GM12878 (cell line): ENCODE data around the gene TP63. TPM values are rescaled to one million over a fixed set of nuclear protein-coding genes. Genes with fewer than 3 reads are reported as not detected.

ENCODE experiments used
- ATAC-seq: fragments of 200-7000 bp; cut with Tn5 transposase; 3 replicates; pipeline ENCODE4 v1.9.1; 2020; ENCODE audit warnings: mild to moderate bottlenecking, moderate library complexity
- BruUV-seq: library from RNA; stranded (reverse); fragments of 400-500 nt; replicated peaks from 2 replicates; lab custom pipeline; 2021; lab: Mats Ljungman, UMichigan
- CTCF ChIA-PET: fragments of 300-600 bp; sonication (Branson Sonifier 250); formaldehyde crosslinking; extraction: SDS; loops from one replicate; lab custom pipeline; 2021; ENCODE audit warnings: inconsistent platforms; lab: Yijun Ruan, JAX
- POLR2A ChIA-PET: fragments of 350-600 bp; formaldehyde crosslinking; extraction: SDS; loops from one replicate; lab custom pipeline; 2021; ENCODE audit warnings: inconsistent platforms; lab: Charles Lee
- RAD21 ChIA-PET: fragments of 300-600 bp; sonication (Branson Sonifier 250); formaldehyde crosslinking; loops from one replicate; lab custom pipeline; 2023; ENCODE audit warnings: antibody characterized with exemption; ENCODE audit not compliant: unreplicated experiment; lab: Charles Lee
- SMC1A ChIA-PET: fragments of 300-600 bp; sonication (Branson Sonifier 250); formaldehyde crosslinking; loops from one replicate; lab custom pipeline; 2023; ENCODE audit not compliant: unreplicated experiment, uncharacterized antibody; lab: Charles Lee
- DNase-seq: peaks from one replicate; pipeline ENCODE4 v3.0.0-alpha.2; 2011; ENCODE audit warnings: low read depth, low spot score
- FAIRE-seq: peaks from 3 replicates; lab custom pipeline; 2011; peaks lifted over from hg19 to GRCh38; lab: Jason Lieb, UNC
- H2AFZ ChIP-seq: 2 replicates; pipeline ENCODE4 v1.6.0; 2011; ENCODE audit warnings: low read depth, low read length, control low read depth; ENCODE audit not compliant: control insufficient read depth
- H3K27ac ChIP-seq: 2 replicates; pipeline ENCODE4 v1.5.1; 2011; ENCODE audit warnings: control low read depth; ENCODE audit not compliant: control insufficient read depth, insufficient read depth
- H3K27me3 ChIP-seq, 2 experiments: replicated peaks in 1 of 2; 2 replicates each; pipeline versions ENCODE4 v1.6.0 to v1.6.1; 2011; ENCODE audit warnings: low read length in 1 of 2; ENCODE audit not compliant: control insufficient read depth in 2 of 2, insufficient read depth in 2 of 2
- H3K36me3 ChIP-seq, 2 experiments: 2 replicates each; pipeline ENCODE4 v1.5.1; 2011; ENCODE audit warnings: low read length in 1 of 2; ENCODE audit not compliant: control insufficient read depth in 2 of 2, insufficient read depth in 2 of 2
- H3K4me1 ChIP-seq: 2 replicates; pipeline ENCODE4 v1.6.1; 2011; ENCODE audit warnings: mild to moderate bottlenecking, low read length, moderate library complexity, mixed read lengths; ENCODE audit not compliant: control insufficient read depth, insufficient read depth
- H3K4me2 ChIP-seq: 2 replicates; pipeline ENCODE4 v1.6.0; 2011; ENCODE audit warnings: control low read depth; ENCODE audit not compliant: control insufficient read depth, insufficient read depth
- H3K4me3 ChIP-seq: fragments of 200-600 bp; sonication (generic); 2 replicates; pipeline ENCODE4 v1.5.1; 2016
- H3K79me2 ChIP-seq: 2 replicates; pipeline ENCODE4 v1.6.0; 2011; ENCODE audit warnings: low read length; ENCODE audit not compliant: control insufficient read depth, insufficient read depth
- H3K9ac ChIP-seq: 2 replicates; pipeline ENCODE4 v1.8.0; 2011; ENCODE audit warnings: low read length, control low read depth, mixed read lengths; ENCODE audit not compliant: control insufficient read depth, insufficient read depth
- H3K9me3 ChIP-seq: replicated peaks from 3 replicates; pipeline ENCODE4 v1.5.1; 2011; ENCODE audit warnings: mild to moderate bottlenecking, low read length; ENCODE audit not compliant: control insufficient read depth, insufficient read depth
- H4K20me1 ChIP-seq: 2 replicates; pipeline ENCODE4 v1.6.0; 2011; ENCODE audit not compliant: control insufficient read depth, insufficient read depth
- CREM ChIP-seq: IDR thresholded peaks from 2 replicates; pipeline ENCODE4 v1.6.1; 2014; ENCODE audit warnings: antibody characterized with exemption, low read depth
- JUNB ChIP-seq: IDR thresholded peaks from 2 replicates; pipeline ENCODE4 v1.6.1; 2016; ENCODE audit warnings: antibody characterized with exemption, mild to moderate bottlenecking
- JUND ChIP-seq: IDR thresholded peaks from 2 replicates; pipeline ENCODE4 v1.6.1; 2012; ENCODE audit warnings: low read depth, mild to moderate bottlenecking, low read length, improper control_type of control experiment, moderate library complexity
- MYB ChIP-seq: fragments of 150-350 bp; IDR thresholded peaks from 2 replicates; pipeline ENCODE4 v1.6.1; 2014; ENCODE audit warnings: mild to moderate bottlenecking, low read depth, low read length, borderline replicate concordance
- NR2C2 ChIP-seq: IDR thresholded peaks from 2 replicates; pipeline ENCODE4 v1.6.1; 2011; ENCODE audit warnings: borderline replicate concordance, low read depth; ENCODE audit not compliant: control insufficient read depth, insufficient read length
- NRF1 ChIP-seq: conservative IDR thresholded peaks from 2 replicates; pipeline ENCODE4 v1.6.1; 2011; ENCODE audit warnings: mild to moderate bottlenecking, low read depth, low read length, improper control_type of control experiment
- POU2F2 ChIP-seq: IDR thresholded peaks from 3 replicates; pipeline ENCODE4 v1.6.1; 2011; ENCODE audit warnings: low read depth, mild to moderate bottlenecking, low read length, borderline replicate concordance
- RELB ChIP-seq: fragments of 450-650 bp; IDR thresholded peaks from 2 replicates; pipeline ENCODE4 v1.6.1; 2017; ENCODE audit warnings: low read depth, mild to moderate bottlenecking, moderate library complexity
- SREBF1 ChIP-seq: IDR thresholded peaks from 2 replicates; pipeline ENCODE4 v1.6.1; 2012; ENCODE audit warnings: mild to moderate bottlenecking, low read length
- TCF3 ChIP-seq: IDR thresholded peaks from 2 replicates; pipeline ENCODE4 v1.6.1; 2012; ENCODE audit warnings: low read depth, mild to moderate bottlenecking, low read length, borderline replicate concordance; ENCODE audit not compliant: insufficient read depth
- ZBTB4 ChIP-seq: fragments of 450-650 bp; formaldehyde crosslinking; IDR thresholded peaks from 2 replicates; pipeline ENCODE4 v1.4.0; 2022; ENCODE audit warnings: mild to moderate bottlenecking, moderate library complexity
- ZNF622 ChIP-seq: fragments of 450-650 bp; IDR thresholded peaks from 2 replicates; pipeline ENCODE4 v1.6.1; 2017; ENCODE audit warnings: mild to moderate bottlenecking, inconsistent platforms
- WGBS: methylation state at CpG from one replicate; pipeline ENCODE4 v1.1.6; 2016; ENCODE audit warnings: low lambda C conversion rate; ENCODE audit not compliant: insufficient replicate concordance, insufficient coverage; ENCODE audit errors: missing lambda C conversion rate; 5-methylcytosine and 5-hydroxymethylcytosine counted together
- in situ Hi-C: fragments of 300-500 bp; cut with MboI; formaldehyde crosslinking; loops from 9 replicates; pipeline ENCODE4 v1.14.3; 2018; ENCODE audit warnings: mixed read lengths
- intact Hi-C: fragments of 100-400 bp; cut with micrococcal nuclease; formaldehyde crosslinking; loops from one replicate; pipeline ENCODE4 v1.14.2; 2022; ENCODE audit not compliant: unreplicated experiment
- polyA plus RNA-seq, 11 experiments: library from polyadenylated mRNA; depleted of rRNA in 4 of 11; unstranded in 6 of 11; stranded (reverse) in 5 of 11; fragments of >200 nt; fragmentation: Nextera tagmentation in 4 of 11; fragmentation: Illumina TruSeq in 1 of 11; extraction: Ambion mirVana in 4 of 11; extraction: Trizol in 1 of 11; gene quantifications; 1 replicate in 1 of 11; 2 replicates in 10 of 11; pipeline versions ENCODE4 v1.2.1 to v1.2.3, GENCODE V29; 2011 to 2016; ENCODE audit warnings: inconsistent platforms in 2 of 11, missing spikeins in 2 of 11, low read depth in 1 of 11
- total RNA-seq, 4 experiments: library from RNA; depleted of rRNA in 3 of 4; stranded (reverse); fragments of >200 nt in 3 of 4; fragmentation: Illumina TruSeq in 1 of 4; extraction: Trizol in 1 of 4; gene quantifications; 2 replicates each; pipeline versions ENCODE4 v1.2.1 to v1.2.3, GENCODE V29; 2013 to 2021
- TF ChIP-seq, protein P1 (sequence below): fragments of 450-650 bp; IDR thresholded peaks from 2 replicates; pipeline ENCODE4 v1.6.1; 2014; ENCODE audit warnings: mild to moderate bottlenecking

The TP63 gene
- total and polyA plus RNA-seq, 10 of the 15 experiments (the other 5 are each of a cell fraction or from before 2014, with no cell fraction given), result 1.4 to 10.8 (median 6.2) TPM

- TF ChIP-seq ZBTB4 (CRISPR knock-in tag), result no peak
- TF ChIP-seq SREBF1, result no peak
- TF ChIP-seq TCF3, result no peak
- TF ChIP-seq RELB, result no peak
Measured at GRCh38 chr3:189812806-189813465, 181.7 kb downstream of the TP63 start (continued).

- SMC1A ChIA-PET, result interaction anchor here (0.6 kb wide), 1 partner anchor 60 kb away, joined by 3 read pairs; no protein-coding TSS in a partner anchor
- Histone ChIP-seq H3K4me1 (no peaks in the 10 kb centered on the region), H3K79me2 (no peaks in the 10 kb centered on the region), H3K27ac (no peak overlapping the region), H3K9me3 (no peaks in the 10 kb centered on the region), H3K4me2 (no peak overlapping the region), H2AFZ (no peak overlapping the region), H4K20me1 (no peaks in the 10 kb centered on the region), H3K4me3 (no peak overlapping the region), H3K27me3 (no peaks in the 10 kb centered on the region), H3K36me3 (no peaks in the 10 kb centered on the region), H3K9ac (no peak overlapping the region)
- in situ Hi-C loops (no loop called here), intact Hi-C loops (no loop called here)
- CTCF ChIA-PET, result no interaction called here
- POLR2A ChIA-PET, result no interaction called here
- 91% methylated on average over 10 of the region's 10 CpGs for WGBS
- TF ChIP-seq MYB (no peak), ZNF622 (no peak), JUNB (no peak), CREM (no peak), JUND (no peak), NR2C2 (no peak), POU2F2 (no peak), NRF1 (no peak), RELB (no peak)
- TF ChIP-seq, protein P1, sequence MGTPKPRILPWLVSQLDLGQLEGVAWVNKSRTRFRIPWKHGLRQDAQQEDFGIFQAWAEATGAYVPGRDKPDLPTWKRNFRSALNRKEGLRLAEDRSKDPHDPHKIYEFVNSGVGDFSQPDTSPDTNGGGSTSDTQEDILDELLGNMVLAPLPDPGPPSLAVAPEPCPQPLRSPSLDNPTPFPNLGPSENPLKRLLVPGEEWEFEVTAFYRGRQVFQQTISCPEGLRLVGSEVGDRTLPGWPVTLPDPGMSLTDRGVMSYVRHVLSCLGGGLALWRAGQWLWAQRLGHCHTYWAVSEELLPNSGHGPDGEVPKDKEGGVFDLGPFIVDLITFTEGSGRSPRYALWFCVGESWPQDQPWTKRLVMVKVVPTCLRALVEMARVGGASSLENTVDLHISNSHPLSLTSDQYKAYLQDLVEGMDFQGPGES, result no peak
- no peak for FAIRE-seq
- RAD21 ChIA-PET, result no interaction called here
- no peak for DNase-seq
- no TSS peak for BruUV-seq
- no peak for ATAC-seq
Measured at GRCh38 chr3:189813647-189814240, 182.6 kb downstream of the TP63 start.
